ENCODE results near the gene ZSWIM5.
"Not testable (repeated sequence)": the region's sequence is repeated elsewhere in the genome, so short reads cannot be mapped to it uniquely, and the experiment has no call there.

The ZSWIM5 gene

DNA sequence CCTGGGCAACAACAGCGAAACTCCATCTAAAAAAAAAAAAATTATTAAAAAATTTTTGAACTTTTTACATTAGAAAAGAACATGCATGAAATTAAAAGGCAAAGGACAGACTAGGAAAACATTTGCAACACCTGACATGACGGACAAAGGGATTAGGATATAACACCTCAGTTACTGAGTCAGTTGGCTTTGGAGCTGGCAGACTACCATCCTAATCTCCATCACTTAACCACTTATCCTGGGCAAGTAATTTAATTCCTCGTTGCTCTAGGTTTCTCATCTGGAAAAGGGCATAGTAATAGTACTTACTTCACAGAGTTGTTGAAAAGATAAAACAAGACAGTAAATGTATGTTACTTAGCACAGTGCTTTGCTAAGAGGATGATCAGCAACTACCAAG is 207.2 kb downstream of the ZSWIM5 start:
- DNase-seq, result no peak

GRCh38 chr1:44995467-44996238 is 210.8 kb downstream of the ZSWIM5 start:
- no peak for DNase-seq

DNA sequence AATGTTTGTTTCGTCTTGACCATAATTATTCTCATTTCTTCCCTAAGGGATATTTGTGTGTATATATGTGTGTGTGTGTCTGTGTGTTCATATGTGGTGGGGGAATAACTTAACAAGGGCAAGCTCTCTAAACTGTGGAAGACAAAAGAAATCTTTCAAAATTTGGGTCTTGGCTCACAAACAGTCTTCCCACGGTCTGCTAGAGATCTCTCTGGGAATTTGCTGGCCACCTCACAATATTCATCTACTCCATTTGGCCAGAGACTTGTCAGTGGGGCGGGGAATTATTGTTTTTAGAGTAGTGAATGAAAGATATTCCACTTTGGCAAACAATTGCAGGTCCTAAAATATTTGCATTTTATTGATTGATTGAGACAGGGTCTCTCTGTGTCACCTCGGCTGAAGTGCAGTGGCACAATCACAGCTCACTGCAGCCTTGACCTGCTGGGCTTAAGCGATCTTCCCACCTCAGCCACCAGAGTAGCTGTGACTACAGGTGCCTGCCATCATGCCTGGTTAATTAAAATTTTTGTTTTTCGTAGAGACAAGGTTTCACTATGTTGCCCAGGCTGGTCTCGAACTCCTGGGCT is 212.0 kb downstream of the ZSWIM5 start:
- DNase-seq, result no peak

DNA sequence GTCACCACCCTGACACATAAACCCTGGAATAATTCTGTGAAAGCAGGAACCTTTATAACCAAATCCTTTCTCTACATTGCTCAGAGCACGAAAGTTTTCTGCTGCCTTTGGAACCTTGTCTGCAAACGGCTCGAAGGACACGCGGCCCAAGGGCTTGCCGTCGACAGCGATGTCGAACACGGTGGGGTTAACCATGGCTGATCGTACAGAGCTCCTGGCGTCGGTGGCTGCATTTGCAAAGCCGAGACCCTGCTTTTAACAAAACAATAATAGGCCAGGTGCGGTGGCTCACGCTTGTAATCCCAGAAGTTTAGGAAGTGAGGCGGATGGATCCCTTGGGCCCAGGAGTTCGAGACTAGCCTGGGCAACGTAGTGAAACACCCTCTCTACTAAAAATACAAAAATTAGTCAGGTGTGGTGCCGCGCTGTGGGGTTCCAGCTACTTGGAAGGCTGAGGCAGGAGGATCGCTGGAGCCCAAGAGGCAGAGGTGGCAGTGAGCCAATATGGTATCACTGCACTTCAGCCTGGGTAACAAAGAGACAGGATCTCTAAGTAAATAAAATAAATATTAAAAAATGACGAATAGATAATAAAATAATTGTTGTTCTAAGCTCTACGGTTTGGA is 217.8 kb downstream of the ZSWIM5 start:
- no peak for DNase-seq

DNA sequence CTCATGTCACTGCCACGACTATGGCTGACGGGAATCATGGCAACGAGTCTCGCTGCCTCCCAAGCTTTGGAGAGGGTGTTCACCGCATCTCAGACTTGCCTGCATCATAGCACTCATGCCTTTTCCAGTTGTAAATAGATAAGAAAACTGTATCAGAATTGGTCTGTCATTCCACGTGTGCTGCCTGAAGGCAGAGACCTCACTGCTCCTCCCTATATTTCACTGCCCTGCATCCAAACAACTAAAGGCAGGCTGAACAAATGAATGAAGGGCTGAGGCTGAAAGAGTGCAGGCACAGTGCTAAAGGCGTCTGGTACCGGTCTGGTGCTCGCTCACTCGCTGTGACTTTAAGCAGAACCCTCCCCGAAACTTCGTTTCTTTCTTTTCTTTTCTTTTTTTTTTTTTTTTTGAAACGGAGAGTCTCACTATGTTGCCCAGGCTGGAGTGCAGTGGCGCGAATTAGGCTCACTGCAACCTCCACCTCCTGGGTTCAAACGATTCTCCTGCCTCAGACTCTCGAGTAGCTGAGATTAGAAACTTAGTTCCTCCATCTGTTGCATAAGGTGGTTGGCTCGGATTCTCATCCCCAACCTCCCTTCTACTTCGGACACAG is 220.6 kb downstream of the ZSWIM5 start:
- no peak for DNase-seq

GRCh38 chr1:44977372-44977771 is 229.0 kb downstream of the ZSWIM5 start:
- DNase-seq, result not testable (repeated sequence)

DNA sequence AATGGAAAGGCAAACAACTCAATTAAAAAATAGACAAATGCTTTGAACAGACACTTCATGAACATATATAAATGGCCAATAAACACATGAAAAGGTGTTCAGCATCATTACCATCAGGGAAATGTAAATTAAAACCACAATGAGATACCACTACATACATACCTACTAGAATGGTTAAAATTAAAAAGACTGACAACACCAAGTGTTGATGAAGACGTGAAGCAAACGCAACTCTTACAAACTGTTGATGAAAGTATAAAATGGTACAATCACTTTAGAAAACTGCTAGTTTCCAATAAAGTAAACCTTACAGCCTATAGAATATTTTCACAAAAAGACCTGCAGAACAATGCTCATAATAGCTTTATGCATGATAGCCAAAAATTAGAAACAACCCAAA is 230.2 kb downstream of the ZSWIM5 start:
- DNase-seq, result no peak

GRCh38 chr1:44973645-44974044 is 232.8 kb downstream of the ZSWIM5 start:
- DNase-seq, result no peak

GRCh38 chr1:44970317-44970716 is 236.1 kb downstream of the ZSWIM5 start:
- DNase-seq, result no peak

All from NCI-H510A treated with DMSO at 0.1 percent for 48 hours (cell line).